Bronchial epithelial cell (primary cell): ENCODE results near the gene SLC47A2. TPM values are rescaled to one million over a fixed set of nuclear protein-coding genes. Genes with fewer than 3 reads are reported as not detected.

Source experiments
- DNase-seq: peaks from one replicate; pipeline ENCODE4 v3.0.0-alpha.2; 2010; ENCODE audit warnings: low read depth
- FAIRE-seq: peaks from 2 replicates; lab custom pipeline; 2011; peaks lifted over from hg19 to GRCh38; lab: Jason Lieb, UNC
- H3K27me3 ChIP-seq: 2 replicates; pipeline ENCODE4 v1.5.1; 2011; ENCODE audit warnings: low read length; ENCODE audit not compliant: control insufficient read depth, insufficient read depth
- H3K36me3 ChIP-seq: 2 replicates; pipeline ENCODE4 v1.5.1; 2011; ENCODE audit warnings: low read length; ENCODE audit not compliant: control insufficient read depth, insufficient read depth
- H3K4me3 ChIP-seq: 2 replicates; pipeline ENCODE4 v1.5.1; 2011; ENCODE audit warnings: mild to moderate bottlenecking, low read depth, low read length, control low read depth
- total RNA-seq: library from RNA; depleted of rRNA; stranded (reverse); fragments of >200 nt; gene quantifications from 2 replicates; pipeline ENCODE4 v1.2.1, GENCODE V29; 2014
- TF ChIP-seq, protein P1 (sequence below): IDR thresholded peaks from 2 replicates; pipeline ENCODE4 v1.5.1; 2011; ENCODE audit warnings: mild to moderate bottlenecking, moderate library complexity, low read length, control low read depth, inconsistent platforms; ENCODE audit not compliant: insufficient read depth, severe bottlenecking

Gene SLC47A2
- total RNA-seq, 1 donor from 2014 or later: 0.79 TPM

DNA sequence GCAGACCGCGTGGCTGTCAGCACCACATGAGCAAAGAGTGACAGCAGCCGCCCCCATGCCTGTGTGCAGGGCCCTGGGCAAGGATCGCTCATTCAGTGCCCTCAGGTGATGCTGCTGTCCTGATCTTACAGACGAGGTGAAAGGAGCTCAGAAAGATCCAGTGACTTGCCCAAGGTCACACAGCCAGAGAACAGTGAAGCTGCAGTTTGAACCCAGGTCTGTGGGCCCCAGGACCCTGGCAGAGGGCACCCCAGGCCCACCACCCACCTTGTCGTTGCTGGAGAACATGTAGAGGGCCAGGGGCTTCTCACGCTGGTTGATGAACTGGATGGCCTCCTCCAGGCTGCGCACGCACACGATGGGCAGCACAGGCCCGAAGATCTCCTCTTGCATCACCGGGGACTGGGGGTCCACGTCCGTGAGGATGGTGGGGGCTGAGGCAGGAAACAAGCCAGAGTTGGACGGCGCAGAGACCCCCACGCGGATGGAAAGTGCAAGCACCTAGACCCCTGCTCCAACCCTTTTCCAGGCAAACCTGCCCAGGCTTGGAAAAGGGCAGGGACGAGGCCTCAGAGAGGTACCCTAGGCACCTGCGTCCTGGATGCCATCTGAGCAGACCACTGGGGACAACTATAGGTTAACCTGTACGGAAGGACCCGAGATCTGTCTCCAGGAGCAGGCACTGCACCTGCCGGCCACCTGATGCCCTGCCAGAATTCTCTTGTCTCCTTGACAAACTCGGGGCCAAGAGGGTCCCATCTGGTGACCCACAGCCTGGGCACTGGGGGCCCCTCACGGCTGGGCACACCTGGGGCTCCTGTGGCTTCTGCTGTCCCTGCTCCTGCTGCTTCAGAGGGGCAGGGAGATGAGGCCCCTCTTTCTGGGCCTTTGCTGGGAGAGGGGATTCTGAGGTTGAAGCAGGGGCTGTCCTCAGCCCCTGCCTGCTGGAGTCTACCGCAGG is 23.1 kb upstream of the SLC47A2 start:
- TF ChIP-seq, protein P1, sequence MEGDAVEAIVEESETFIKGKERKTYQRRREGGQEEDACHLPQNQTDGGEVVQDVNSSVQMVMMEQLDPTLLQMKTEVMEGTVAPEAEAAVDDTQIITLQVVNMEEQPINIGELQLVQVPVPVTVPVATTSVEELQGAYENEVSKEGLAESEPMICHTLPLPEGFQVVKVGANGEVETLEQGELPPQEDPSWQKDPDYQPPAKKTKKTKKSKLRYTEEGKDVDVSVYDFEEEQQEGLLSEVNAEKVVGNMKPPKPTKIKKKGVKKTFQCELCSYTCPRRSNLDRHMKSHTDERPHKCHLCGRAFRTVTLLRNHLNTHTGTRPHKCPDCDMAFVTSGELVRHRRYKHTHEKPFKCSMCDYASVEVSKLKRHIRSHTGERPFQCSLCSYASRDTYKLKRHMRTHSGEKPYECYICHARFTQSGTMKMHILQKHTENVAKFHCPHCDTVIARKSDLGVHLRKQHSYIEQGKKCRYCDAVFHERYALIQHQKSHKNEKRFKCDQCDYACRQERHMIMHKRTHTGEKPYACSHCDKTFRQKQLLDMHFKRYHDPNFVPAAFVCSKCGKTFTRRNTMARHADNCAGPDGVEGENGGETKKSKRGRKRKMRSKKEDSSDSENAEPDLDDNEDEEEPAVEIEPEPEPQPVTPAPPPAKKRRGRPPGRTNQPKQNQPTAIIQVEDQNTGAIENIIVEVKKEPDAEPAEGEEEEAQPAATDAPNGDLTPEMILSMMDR: no peak
- Histone ChIP-seq H3K4me3 (no peak overlapping the region), H3K36me3 (peaks cover 39% of the 10 kb centered on the region), H3K27me3 (no peaks in the 10 kb centered on the region)
- DNase-seq: no peak
- no peak for FAIRE-seq

DNA sequence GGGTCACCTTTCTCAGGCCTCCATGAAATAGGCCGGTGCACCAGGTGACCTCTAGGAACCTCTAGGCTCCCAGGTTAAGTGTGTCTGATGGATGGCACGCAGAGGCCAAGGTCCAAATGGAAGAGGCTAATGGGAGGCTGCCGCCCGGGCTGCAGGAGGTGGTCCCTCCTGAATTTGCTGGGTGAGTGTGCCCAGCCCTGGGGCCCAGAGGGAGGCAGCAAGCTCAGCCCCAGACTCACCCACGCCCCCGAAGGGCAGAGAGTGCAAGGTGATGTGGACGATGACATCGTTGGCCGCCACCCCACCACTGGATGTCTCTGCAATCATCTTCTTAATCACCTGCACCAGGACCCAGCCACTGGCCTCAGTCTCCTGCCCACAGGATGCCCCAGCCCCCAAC is 22.4 kb upstream of the SLC47A2 start:
- TF ChIP-seq, protein P1: no peak
- FAIRE-seq (no peak), DNase-seq (no peak)
- no peak overlapping the region for H3K4me3 ChIP-seq
- H3K36me3 ChIP-seq: peaks cover 39% of the 10 kb centered on the region
- no peaks in the 10 kb centered on the region for H3K27me3 ChIP-seq

DNA sequence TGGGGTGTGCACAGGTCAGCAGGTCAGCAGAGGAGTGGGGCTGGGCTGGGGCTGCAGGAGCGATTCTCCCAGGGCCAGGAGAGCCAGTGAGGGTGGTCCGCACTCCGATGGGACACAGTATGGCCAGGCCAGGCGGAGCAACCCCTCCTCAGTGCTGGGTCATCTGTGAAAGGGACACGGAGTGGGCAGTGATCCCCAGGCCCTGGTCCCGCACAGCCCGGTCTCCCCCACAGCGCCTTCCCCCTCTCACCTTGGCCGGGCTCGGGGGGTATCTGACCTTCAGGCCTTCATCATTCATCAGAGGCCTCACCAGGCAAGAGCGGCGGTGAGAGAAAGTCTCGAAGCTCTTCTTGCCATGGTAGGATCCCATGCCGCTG is 21.7 kb upstream of the SLC47A2 start:
- Histone ChIP-seq H3K4me3 (no peak overlapping the region), H3K27me3 (no peaks in the 10 kb centered on the region), H3K36me3 (peaks cover 36% of the 10 kb centered on the region)
- no peak for FAIRE-seq
- no peak for DNase-seq
- TF ChIP-seq, protein P1: no peak

DNA sequence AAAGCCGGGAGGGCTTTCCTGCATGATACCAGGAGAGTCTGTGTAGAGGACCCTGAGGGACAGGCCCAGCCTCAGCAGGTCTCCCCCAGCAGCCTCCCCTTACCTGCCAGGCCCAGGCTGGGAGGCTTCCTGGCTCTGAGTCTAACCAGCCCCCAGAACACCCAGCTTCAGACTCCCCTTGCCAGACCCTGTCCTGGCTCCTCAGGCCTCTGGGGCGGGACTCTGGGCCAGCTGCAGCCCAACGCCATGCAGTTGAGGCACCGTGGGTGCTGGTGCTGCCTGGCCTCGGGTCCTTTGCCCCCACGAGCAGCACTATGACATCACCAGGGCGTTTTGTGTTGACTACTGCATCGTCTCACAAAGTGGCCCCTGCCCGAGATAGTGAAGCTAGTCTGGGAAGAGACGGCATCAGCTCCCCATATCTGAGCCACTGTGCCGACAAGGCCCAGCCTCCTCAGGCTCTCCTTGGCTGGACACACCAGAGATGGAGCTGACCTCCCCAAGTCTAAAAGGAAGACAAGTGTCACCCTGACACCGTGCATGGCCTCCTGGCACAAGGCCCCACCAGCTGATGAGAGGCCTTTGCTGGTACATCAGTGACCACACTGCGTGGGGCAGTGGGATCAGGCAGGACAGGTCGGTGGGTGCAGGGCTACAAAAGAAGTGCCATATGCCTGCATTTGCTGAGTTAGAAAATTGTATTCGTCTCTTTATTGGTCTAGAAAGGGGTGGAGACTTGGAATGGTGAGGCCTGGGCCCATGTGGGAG is 21.1 kb upstream of the SLC47A2 start:
- TF ChIP-seq, protein P1: no peak
- H3K27me3 ChIP-seq: no peaks in the 10 kb centered on the region

DNA sequence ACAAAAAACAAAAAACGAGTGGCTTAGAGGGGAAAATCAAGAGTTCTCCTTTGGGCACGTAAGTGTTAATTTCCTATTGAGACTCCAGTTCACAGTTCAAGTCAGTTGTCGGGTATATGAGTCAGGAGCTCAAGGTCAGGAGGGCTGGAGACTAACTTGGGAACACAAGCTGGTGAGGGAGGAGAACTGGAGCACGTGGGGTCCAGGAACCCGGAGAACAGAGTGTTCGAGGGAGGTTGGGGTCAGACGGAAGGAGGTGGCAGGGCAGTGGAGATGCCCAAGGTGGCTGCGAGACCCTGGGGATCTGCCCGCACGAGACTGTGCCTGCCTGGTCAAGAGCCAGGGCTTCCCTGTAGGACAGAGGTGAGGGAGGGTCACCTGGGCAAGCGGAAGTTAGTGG is 19.7 kb upstream of the SLC47A2 start:
- Histone ChIP-seq H3K4me3 (no peak overlapping the region), H3K36me3 (peaks cover 17% of the 10 kb centered on the region), H3K27me3 (no peaks in the 10 kb centered on the region)
- FAIRE-seq: no peak
- no peak for DNase-seq
- TF ChIP-seq, protein P1: no peak

More for the DNA sequence above, 21.1 kb upstream of the SLC47A2 start:
- Histone ChIP-seq H3K4me3 (no peak overlapping the region), H3K36me3 (peaks cover 30% of the 10 kb centered on the region)
- DNase-seq (no peak), FAIRE-seq (no peak)
